Fibroblast of peridontal ligament (primary cell): ENCODE data around the gene ZFHX3.
"Not testable (repeated sequence)": the region's sequence is repeated elsewhere in the genome, so short reads cannot be mapped to it uniquely, and the experiment has no call there.

ENCODE experiments used
- DNase-seq: peaks from one replicate; pipeline ENCODE4 v3.0.0-alpha.2; 2010; ENCODE audit errors: extremely low read depth

ZFHX3 gene

DNA sequence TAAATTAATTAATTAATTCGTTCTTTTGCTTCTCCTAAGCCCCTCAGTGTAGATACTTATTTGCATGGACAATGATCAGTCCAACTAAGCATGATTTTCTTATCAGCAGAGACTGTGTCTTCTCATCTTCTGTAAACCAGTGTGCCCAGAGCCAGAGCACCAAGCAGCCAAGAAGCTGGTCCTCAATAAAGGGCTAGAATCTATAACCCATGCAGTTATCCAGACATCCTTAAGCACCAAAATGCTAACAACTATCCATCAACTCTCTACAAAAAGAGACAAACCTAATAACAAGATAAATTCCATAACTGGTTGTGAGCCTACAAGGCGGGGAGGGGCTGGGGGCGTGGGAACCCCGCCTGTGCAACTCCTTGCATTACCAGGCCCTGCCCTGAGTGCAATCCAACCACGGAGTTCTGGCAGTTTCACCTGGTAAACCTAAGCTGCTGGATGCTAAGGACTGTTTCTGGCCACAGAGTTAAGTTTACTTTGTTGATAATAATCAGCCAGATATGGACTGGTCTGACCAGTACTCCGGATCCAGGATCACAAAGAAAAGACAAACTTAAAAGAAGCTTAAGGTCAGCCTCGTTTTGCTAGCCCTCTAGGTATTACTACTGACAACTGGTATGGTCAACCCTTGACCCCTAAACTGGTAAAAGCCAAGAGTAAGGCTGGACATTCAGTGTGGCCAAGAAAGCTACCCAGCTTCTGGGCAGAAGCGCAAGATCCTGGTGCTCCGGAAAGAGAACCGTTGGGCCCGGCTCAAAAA, 51.5 kb downstream of the ZFHX3 start:
- no peak for DNase-seq

DNA sequence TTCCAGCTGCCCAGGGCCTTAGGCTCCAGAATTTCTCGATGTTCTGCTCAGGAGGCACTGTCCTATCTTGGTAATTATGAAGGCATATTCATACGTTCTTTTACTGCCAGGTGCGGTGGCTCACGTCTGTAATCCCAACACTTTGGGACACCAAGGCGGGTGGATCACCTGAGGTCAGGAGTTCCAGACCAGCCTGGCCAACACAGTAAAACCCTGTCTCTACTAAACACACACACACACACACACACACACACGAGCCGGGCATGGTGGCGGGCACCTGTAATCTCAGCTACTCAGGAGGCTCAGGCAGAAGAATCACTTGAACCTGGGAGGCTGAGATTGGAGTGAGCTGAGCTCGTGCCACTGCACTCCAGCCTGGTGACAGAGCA, 52.1 kb downstream of the ZFHX3 start:
- not testable (repeated sequence) for DNase-seq

DNA sequence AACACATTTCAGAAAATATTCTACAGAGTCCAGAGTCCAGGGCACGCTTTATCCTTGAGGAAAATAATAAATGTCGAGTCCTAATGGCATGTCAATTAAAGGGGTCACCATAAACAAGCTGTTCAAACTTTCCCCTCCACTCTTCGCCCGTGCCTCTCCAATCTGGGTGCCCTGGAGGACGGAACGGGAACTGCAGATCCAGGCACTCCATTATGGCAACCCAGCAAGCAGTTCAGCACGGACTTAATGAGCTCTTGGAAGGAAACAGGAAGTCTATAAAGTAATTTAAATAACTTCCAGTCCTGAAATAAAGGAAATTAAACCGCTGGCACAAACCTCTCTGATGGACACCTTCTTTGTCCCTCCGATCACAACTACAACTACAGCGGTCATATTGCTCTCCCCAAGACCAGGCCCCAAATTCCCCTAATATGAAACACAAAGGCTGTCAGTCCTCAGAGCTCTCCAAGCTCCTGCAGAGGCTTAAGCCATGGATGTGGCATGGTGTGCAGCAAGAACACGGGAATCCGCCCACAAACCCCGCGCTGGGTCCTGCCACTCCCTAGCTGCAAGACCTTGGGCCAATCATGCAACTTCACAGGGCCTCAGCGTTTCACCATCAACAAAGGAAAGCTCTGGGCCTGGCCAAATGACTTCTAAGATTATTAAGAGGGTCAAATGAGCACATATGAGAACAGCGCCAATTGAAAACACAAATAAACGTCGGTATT, 52.6 kb downstream of the ZFHX3 start:
- DNase-seq, result no peak

DNA sequence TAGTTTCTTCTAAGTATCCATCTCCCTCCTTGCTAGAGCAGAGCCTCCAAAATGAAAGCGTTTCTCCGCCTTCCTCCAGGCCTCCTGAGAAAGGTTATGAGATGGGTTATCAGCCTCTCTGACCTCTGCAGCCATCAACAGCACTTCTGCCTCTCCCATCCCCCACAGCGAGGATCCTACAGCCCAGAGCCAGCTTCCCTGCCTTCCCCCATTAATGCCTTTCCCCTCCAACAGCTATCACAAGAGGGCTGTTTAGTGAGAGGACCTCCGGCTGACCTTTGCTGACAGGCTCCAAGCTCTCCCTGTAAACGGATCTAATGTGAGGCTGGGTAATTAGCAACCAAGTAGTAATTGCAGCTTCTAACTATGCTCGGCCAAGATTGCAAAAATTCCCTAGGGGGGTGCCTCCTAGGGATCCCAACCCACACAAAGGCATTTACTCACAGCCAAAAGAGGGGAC, 55.8 kb downstream of the ZFHX3 start:
- no peak for DNase-seq

DNA sequence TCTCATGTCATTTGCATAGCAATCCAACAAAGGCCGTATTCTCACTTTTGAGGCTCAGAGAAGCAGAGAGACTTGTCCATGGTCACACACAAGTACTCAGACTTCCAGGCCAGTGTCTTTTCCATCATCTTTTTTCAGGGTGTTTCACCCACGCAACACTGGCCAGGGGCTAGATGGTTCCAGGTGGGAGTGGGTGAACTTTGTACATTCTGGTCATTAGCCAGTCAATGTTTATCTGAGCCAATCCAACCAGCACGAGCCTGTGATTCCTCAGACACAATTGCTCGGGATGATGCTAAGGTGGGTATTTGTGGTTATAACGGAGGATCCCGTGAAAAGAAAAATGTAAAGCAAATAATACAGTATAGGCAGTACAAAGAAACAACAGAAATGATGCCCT, 56.3 kb downstream of the ZFHX3 start:
- DNase-seq, result no peak

DNA sequence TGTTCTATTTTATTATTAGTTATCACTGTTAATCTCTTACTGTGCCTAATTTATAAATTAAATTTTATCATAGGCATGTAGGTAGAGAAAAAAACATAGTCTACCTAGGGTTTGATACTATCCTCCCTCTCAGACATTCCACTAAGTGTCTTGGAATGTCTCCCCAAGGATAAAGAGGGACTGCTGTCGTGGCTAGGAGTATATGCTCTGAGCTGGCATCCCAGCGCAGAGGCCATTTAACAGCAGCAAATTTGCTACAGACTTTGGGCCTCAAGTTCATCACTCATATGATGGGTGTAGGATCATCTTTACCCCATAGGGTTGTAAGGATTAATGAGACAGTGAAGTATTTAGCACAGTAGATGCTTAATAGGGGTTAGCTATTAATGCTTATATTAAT, 56.7 kb downstream of the ZFHX3 start:
- DNase-seq, result no peak

DNA sequence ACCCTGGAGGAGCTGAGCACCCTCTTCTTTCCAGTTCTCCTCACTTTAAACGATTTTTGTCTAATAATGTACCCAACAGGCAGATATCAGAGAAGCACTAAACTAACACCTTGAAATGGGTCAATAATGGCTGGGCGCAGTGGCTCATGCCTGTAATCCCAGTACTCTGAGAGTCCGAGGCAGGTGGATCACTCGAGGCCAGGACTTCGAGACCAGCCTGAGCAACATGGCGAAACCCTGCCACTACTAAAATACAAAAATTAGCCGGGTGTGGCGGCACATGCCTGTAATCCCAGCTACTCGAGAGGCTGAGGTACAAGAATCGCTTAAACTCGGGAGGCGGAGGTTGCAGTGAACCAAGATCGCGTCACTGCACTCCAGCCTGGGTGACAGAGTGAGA, 57.4 kb downstream of the ZFHX3 start:
- no peak for DNase-seq

DNA sequence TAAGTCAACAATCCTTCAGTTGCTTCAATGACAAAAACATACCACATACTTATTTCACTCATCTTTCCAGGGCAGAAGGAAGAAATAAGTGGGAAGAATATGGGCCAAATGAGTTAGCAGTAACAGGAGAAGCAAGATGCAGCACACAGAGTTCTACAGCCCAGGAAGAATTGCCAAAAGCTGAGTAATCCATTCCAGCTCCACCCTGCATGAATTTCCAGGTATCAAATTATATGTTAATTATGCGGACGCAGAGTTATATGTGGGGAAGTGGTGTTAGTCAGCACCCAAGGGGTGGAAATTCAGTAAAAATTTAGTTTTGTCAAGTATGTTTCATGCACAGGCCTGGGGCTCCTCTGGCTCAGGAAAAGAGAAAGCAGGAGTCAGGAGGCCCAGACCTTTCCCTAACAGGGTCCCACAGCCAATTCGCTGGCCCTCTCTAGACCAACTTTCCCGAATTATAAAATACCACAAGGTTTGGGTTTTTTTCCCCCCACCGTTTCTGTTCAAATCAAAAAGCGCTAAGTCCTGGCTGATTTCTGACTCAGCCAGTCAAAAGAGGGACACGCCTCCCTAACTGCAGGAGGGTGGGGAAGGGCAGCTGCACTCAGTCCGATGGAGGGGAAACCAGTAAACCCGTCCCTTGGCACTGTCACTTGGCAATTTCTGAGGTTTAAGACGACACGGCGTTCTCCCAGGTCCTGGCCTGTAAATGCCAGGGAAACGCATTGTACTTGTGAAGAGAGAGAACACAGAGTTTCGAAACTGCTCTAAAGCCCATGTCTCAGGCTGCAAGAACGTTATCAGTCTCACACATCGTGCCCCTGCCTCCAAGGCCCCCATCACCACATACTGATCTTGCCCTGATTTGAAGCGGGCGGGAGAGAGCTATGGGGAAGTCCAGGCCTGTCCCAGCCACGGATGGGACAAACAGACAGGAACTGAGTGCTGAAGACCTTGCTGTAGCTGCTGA, 58.1 kb downstream of the ZFHX3 start:
- peak; percentile 95 for DNase-seq

DNA sequence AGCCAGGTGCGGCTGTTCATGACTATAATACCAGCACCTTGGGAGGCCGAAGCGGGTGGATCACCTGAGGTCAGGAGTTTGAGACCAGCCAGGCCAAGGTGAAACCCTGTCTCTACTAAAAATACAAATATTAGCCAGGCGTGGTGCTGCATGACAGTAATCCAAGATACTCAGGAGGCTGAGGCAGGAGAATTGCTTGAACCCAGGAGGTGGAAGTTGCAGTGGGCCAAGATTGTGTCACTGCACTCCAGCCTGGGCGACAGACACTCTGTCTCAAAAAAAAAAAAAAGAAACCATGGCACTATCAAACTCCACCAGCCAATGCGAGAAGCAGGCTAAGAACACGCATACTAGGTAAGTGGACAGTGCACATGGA, 58.7 kb downstream of the ZFHX3 start:
- DNase-seq, result not testable (repeated sequence)

DNA sequence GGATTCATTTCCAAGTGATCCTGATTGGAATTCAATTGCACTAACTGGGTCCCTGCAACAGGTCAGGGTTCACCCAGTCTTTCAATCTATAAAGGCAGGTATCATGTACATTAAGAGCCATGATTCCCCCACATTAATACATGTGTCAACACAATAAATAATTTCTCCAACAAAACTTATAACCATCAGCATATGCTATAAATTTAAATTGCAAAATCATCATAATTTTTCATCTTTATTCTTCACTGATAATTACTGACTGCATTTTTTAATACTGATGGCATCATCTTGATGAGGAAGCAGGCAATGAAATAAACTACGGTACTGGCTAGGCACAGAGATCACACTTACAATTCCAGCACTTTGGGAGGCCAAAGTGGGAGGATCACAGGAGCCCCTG, 59.4 kb downstream of the ZFHX3 start:
- no peak for DNase-seq

DNA sequence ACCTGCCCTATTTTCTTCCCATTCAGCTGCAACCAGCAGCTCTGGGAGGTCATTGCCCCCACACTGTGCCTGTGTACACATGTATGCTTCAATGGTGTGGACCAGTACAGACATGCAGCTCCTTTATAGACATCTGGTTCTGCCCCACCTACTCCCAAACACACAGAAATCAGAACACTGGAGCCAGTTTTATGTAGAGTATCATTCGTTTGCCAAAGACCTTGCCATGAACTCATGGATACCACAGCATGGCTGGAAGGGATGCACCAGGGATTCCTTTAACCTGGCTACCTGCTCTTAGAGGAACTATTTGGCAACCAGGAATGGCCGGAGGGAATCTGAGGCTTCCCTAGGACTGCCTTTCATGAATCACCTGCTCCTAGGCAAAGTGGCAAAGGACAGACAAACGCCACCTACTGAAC, 60.4 kb downstream of the ZFHX3 start:
- no peak for DNase-seq

DNA sequence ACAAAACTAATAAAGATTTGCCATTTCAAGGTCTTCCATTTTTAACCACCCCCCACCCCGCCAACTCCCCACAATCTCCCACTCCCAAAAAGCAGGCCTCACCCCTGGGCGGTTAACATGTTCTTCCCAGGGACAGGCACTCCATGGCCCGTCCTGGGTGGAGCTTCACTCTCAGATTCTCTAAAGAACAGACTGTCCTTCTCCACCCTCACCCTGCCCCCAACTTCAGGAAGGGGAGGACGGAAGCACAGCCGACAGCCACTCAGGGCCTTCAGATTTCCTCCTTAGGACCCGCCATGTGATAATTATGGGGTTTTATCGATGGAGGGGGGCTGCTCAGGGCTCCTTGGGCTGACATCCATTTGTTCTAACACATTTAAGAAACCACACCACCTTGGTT, 61.9 kb downstream of the ZFHX3 start:
- no peak for DNase-seq

DNA sequence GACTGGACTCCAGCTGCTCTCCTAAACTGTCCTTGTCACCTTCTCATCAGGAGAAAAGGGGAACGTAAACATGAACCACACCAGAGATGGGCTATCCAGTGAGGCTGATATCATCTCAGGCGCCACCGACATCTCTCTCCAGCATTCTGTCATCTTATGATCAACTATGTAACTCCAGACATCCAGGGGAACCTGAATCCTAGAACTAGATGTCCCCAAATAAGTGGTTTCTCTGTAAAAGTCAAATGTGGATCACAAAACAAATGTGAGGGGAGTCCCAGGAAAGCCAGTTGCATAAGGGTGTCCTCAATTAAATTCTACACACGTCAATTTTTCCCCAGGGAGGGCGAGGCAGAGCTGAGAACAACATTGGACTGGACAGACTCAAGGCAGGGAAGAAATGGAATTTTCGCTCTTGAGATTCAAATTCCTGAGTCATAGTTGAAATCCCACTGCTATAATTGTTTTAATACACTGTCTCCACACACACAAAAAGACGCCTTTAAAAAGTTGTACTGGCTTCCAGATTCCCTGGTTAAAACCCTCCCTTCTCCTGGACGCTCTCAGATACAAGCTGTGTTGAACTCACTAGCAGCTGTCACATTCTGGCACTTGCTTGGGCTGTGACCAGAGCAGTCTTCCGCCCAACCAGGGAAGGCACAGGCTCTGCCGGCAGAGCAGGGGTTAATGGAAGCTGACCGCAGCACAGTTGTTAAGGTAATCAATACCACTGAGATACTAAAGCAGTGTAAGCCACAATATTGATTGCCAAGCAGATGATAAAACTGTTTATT, 62.6 kb downstream of the ZFHX3 start:
- peak; percentile 95 for DNase-seq

DNA sequence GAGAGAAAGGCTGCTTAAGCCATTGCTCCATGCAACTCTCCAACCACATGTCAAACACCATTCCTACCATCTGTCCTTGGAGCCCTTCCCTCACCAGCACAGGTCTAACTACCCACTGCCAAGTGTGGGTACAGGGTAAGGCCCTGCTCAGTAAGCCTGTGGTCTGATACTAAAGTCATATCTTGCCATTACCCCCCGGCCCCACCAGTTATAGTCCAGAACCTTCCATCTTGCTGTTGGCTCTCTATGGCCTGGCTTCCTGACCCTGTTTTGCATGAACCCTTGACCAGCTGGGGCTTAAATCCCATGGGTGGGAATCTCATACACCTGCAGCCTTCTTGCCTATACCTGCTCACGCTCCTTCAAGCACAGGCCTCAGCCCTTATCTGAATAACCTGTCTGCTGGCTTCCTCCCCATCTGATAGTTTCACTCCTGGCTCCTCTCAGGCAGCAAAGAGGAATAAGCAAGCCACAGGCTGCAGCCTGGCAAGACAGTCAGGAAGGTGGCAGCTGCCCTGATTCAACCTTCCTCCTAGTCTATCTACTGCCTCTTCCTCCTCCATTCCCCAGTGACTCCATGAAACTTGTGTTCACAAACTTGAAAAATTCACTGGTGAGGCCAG, 64.1 kb downstream of the ZFHX3 start:
- no peak for DNase-seq

DNA sequence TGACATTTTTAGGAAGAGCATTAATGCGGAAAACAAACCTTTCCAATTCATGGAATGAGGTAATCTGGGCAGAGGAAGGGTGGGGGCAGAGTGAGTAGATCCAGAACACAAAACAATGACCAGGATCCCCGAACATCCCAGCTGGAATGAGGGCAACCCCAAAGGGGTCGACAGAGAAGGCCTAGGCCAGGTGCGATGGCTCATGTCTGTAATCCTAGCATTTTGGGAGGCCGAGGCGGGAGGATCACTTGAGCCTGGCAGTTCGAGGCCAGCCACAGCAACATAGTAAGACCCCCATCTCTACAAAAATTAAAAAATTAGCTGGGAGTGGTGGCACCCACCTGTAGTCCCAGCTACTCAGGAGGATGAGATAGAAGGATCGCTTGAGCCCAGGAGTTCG, 64.7 kb downstream of the ZFHX3 start:
- no peak for DNase-seq

DNA sequence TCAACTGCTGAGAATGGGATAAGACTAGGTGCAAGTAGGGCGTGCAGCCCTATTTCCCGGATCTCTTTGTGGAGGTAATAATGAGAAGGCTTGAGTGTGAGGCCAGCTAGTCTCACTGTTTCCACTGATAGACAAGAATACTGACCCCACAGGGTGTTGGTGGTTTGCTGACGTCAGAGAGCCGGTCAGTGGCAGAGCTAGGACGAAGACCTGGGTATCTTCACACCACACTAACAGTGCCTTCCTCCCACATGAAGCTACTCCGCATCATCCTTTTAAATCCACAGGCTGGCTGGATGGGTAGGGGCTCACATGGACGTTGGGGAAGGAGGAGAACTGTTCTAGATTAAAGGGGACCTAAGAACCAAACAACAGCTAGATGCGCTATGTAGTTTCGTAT, 68.0 kb downstream of the ZFHX3 start:
- DNase-seq, result no peak

DNA sequence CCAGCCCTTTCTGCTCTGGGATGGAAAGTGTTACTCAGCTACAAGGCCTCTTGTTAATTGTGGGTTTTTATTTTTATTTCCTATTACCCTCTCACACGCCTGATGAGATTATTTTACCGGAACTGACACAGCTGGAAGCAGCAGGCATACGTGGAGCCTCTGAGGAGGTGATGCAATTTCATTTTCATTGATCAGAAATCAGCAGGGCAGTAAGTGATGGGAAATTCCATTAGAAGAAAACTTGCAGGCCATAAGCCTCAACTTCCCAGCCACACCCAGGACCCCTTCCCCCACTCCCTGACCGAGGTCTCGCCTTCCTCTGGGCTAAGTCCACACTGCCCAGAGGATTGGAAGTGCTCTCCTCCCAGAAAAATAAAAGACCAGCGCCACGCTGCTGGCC, 69.7 kb downstream of the ZFHX3 start:
- no peak for DNase-seq

DNA sequence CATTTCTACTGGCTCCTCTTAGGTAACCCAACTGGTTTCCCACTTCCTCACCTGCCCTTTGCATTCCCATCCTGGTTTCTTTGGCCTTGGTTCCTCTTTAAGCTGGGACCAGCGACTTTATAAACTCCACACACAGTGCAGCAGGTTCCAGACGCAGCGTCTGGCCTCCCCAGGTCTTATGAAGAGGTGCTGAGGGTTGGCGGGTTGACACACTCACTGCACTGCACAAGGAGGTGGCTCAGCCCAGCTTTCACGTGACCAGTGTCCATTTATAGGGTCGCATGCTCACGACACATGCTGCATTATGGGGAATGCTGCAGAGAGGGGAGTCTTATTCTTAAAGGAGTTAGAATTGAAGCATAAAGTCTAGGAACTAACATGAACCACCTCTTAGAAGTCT, 70.8 kb downstream of the ZFHX3 start:
- DNase-seq, result no peak

DNA sequence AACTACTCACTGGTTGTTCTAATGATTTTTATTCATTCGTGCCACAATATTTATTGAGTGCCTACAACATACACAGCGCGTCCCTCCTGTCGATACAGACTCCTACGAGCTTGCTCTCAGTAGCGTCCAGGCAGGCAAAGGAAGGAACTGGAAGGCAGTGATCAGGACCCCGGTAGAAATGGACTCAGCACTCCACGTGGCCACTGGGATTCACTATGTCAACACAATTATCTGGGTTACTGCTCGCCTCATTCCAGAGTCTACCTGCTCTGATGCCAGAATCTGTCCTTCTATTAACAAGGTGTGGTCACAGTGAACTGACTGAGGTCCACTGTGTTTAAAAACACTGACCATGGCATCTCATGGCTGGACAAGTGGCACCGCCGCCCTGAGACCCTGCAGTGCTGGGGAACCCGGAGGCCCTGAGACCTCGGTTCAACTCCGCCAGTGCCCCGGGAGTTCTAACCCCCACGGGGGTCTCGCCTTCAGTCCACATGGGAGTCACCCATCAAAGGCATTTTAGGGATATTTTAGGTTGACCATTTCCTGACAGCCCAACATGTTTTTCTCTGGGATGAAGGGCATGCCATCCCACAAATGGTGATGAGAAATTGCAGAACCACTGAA, 71.4 kb downstream of the ZFHX3 start:
- DNase-seq, result no peak

DNA sequence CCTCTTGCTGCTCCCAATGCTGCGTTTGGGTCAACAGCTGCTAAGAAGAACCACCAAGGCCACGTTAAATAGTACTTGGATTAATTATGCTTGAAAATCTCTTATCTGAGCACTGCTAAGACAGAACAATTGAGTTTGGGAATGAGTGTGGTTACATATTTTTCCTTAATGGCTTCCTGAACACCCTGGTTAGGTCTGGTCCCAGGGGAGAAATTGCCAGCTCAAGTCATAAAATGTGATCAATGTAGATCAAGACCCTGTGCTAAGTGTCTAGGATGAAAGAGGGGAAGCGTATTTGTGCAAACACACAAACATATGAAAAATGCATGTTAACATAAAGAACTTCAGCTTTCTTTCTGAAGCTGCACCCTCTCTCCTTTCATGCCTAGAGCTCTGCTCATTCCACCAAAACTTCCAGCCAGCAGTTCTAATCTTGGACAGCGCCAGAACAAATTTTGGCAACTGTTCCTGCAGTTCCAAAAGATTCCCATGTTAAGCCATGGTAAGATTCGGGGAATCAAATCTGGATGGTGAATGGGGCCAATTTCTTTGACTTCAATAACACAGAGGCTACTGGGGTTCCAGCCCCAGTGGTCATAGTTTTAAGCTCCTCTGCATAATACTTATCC, 72.0 kb downstream of the ZFHX3 start:
- peak; percentile 6 for DNase-seq
